DOHH2 (cell line): Measurements from ENCODE around the gene RPS6KA2.

Source experiments
- EZH2phosphoT487 ChIP-seq: fragments of 200-600 bp; sonication (generic); IDR thresholded peaks from 2 replicates; pipeline ENCODE4 v1.6.1; 2017; ENCODE audit warnings: borderline replicate concordance, mild to moderate bottlenecking, antibody characterized with exemption, low read length, moderate library complexity, mixed read lengths
- TF ChIP-seq, protein P1 (sequence below): fragments of 200-600 bp; sonication (generic); IDR thresholded peaks from one replicate; pipeline ENCODE4 v1.5.1; 2014; ENCODE audit warnings: antibody characterized with exemption, mild to moderate bottlenecking, low read depth, low read length; ENCODE audit not compliant: poor library complexity, severe bottlenecking

DNA sequence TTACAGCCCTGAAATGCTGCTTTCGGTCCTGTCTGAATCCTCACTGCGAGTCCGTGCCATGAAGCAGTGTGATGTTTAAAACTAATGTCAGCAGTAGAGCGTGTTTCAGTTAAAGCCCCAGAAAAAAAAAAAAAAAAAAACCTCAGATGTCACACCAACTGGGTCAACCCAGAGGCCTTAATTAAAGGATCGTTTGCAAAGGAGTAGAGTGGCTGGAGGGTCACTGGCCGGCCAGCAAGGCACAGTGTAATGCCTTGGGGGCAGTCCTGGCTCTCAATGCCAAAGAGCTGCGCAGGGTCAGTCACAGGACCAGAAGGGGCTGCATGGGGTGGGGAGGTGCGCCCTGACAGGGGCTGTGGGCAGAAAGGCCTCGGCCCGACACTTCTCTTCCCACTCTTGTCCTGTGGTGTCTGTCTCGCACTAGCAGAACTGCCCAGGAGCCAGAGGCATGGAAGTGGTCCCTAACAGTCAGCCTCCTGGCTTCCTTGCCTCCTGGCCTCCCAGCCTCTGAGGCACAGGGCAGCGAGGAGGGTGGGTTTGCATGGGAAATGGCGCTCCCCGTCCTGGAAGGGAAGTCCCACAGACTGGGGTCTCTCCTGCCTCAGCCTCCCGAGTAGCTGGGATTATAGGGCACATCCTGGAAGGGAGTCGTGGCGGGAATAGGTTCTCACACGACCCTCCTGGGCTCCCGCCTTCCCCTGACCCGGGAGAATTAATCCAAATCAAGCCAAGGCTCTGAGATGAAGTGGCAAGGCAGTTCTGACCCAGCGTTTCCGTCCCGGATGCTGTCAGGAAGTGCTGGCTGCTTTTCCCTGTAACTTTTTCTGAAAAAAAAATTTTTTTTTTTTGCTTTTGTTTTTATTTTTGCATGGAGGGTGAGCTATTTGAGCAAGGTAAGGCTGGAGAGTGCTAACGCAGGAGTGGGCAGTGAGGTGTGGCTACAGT, 190.6 kb downstream of the RPS6KA2 start:
- TF ChIP-seq, protein P1, sequence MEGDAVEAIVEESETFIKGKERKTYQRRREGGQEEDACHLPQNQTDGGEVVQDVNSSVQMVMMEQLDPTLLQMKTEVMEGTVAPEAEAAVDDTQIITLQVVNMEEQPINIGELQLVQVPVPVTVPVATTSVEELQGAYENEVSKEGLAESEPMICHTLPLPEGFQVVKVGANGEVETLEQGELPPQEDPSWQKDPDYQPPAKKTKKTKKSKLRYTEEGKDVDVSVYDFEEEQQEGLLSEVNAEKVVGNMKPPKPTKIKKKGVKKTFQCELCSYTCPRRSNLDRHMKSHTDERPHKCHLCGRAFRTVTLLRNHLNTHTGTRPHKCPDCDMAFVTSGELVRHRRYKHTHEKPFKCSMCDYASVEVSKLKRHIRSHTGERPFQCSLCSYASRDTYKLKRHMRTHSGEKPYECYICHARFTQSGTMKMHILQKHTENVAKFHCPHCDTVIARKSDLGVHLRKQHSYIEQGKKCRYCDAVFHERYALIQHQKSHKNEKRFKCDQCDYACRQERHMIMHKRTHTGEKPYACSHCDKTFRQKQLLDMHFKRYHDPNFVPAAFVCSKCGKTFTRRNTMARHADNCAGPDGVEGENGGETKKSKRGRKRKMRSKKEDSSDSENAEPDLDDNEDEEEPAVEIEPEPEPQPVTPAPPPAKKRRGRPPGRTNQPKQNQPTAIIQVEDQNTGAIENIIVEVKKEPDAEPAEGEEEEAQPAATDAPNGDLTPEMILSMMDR: no peak
- no peak for TF ChIP-seq EZH2phosphoT487
